DOHH2 (cell line): Measurements from ENCODE around the gene PHC3.

Experiments used
- EZH2phosphoT487 ChIP-seq: fragments of 200-600 bp; sonication (generic); IDR thresholded peaks from 2 replicates; pipeline ENCODE4 v1.6.1; 2017; ENCODE audit warnings: borderline replicate concordance, mild to moderate bottlenecking, antibody characterized with exemption, low read length, moderate library complexity, mixed read lengths
- TF ChIP-seq, protein P1 (sequence below): fragments of 200-600 bp; sonication (generic); IDR thresholded peaks from one replicate; pipeline ENCODE4 v1.5.1; 2014; ENCODE audit warnings: antibody characterized with exemption, mild to moderate bottlenecking, low read depth, low read length; ENCODE audit not compliant: poor library complexity, severe bottlenecking

DNA sequence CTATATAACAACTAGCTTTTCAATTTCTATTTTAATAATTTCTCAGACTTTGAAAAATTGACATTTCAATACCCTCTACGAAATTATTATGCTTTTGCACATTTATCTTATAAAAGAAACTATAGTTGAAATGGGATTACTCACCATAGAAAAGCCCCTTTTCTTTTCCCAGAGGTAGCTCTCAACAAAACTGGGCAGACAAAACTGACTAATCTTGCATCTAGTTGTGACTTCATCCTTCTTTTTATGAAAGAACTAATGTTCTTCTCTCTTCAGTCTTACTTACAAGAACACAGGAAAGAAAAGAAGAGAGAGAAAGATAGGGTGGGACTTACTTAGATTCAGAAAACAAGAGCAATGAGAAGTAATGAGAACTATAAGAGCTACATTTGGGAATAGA lies 82.8 kb downstream of the PHC3 start:
- TF ChIP-seq, protein P1, sequence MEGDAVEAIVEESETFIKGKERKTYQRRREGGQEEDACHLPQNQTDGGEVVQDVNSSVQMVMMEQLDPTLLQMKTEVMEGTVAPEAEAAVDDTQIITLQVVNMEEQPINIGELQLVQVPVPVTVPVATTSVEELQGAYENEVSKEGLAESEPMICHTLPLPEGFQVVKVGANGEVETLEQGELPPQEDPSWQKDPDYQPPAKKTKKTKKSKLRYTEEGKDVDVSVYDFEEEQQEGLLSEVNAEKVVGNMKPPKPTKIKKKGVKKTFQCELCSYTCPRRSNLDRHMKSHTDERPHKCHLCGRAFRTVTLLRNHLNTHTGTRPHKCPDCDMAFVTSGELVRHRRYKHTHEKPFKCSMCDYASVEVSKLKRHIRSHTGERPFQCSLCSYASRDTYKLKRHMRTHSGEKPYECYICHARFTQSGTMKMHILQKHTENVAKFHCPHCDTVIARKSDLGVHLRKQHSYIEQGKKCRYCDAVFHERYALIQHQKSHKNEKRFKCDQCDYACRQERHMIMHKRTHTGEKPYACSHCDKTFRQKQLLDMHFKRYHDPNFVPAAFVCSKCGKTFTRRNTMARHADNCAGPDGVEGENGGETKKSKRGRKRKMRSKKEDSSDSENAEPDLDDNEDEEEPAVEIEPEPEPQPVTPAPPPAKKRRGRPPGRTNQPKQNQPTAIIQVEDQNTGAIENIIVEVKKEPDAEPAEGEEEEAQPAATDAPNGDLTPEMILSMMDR: no peak
- TF ChIP-seq EZH2phosphoT487: no peak
